OCI-LY7 (cell line): ENCODE results near the gene TRAPPC12. TPM values are rescaled to one million over a fixed set of nuclear protein-coding genes. Genes with fewer than 3 reads are reported as not detected.

Source experiments
- BruUV-seq: library from RNA; stranded (reverse); fragments of 400-500 nt; replicated peaks from 2 replicates; lab custom pipeline; 2021; lab: Mats Ljungman, UMichigan
- CTCF ChIA-PET: fragments of 300-600 bp; sonication (Branson Sonifier 250); formaldehyde crosslinking; loops from one replicate; lab custom pipeline; 2022; ENCODE audit warnings: antibody characterized with exemption; ENCODE audit not compliant: unreplicated experiment; lab: Charles Lee
- POLR2A ChIA-PET: fragments of 300-600 bp; sonication (Branson Sonifier 250); formaldehyde crosslinking; loops from one replicate; lab custom pipeline; 2022; ENCODE audit warnings: antibody characterized with exemption; lab: Charles Lee
- DNase-seq: peaks from one replicate; pipeline ENCODE4 v3.0.0-alpha.2; 2015; ENCODE audit warnings: low spot score
- H2AFZ ChIP-seq: fragments of 200-600 bp; sonication (generic), shearing (Covaris generic); 2 replicates; pipeline ENCODE4 v1.6.1; 2014; ENCODE audit warnings: mild to moderate bottlenecking, antibody characterized with exemption, low read length, moderate library complexity
- H3K27ac ChIP-seq: fragments of 200-600 bp; sonication (generic); 2 replicates; pipeline ENCODE4 v1.5.1; 2014; ENCODE audit warnings: mixed run types, low read depth, mild to moderate bottlenecking, moderate library complexity, low read length, inconsistent platforms; ENCODE audit not compliant: poor library complexity, severe bottlenecking
- H3K36me3 ChIP-seq: fragments of 200-600 bp; sonication (generic); 2 replicates; pipeline ENCODE4 v1.6.1; 2014; ENCODE audit warnings: mild to moderate bottlenecking, antibody characterized with exemption, low read length, moderate library complexity, mixed read lengths; ENCODE audit not compliant: insufficient read depth
- H3K4me1 ChIP-seq: fragments of 200-600 bp; sonication (generic); 2 replicates; pipeline ENCODE4 v1.5.1; 2014; ENCODE audit warnings: mild to moderate bottlenecking, low read length; ENCODE audit not compliant: insufficient read depth, poor library complexity, severe bottlenecking
- H3K4me2 ChIP-seq: fragments of 200-600 bp; sonication (generic); 2 replicates; pipeline ENCODE4 v1.6.1; 2014; ENCODE audit warnings: mild to moderate bottlenecking, low read length
- H3K4me3 ChIP-seq: fragments of 200-600 bp; sonication (generic); 2 replicates; pipeline ENCODE4 v1.5.1; 2014; ENCODE audit warnings: mild to moderate bottlenecking, low read depth, low read length; ENCODE audit not compliant: poor library complexity, severe bottlenecking
- H3K79me2 ChIP-seq: fragments of 200-600 bp; sonication (generic); 2 replicates; pipeline ENCODE4 v1.6.1; 2016; ENCODE audit warnings: low read depth, mild to moderate bottlenecking, low read length, moderate library complexity, mixed read lengths; ENCODE audit not compliant: insufficient read depth
- H3K9me2 ChIP-seq: fragments of 200-600 bp; sonication (generic); 2 replicates; pipeline ENCODE4 v1.6.1; 2016; ENCODE audit warnings: mild to moderate bottlenecking, low read length, mixed read lengths; ENCODE audit not compliant: insufficient read depth
- H3K9me3 ChIP-seq: fragments of 200-600 bp; sonication (generic); 2 replicates; pipeline ENCODE4 v1.6.1; 2014; ENCODE audit warnings: mild to moderate bottlenecking, mixed run types, low read length, mixed read lengths
- H4K20me1 ChIP-seq: fragments of 200-600 bp; sonication (generic); 2 replicates; pipeline ENCODE4 v1.6.1; 2014; ENCODE audit warnings: mild to moderate bottlenecking, antibody characterized with exemption, low read length, moderate library complexity, mixed read lengths; ENCODE audit not compliant: insufficient read depth
- EZH2phosphoT487 ChIP-seq: fragments of 200-600 bp; sonication (generic); IDR thresholded peaks from 2 replicates; pipeline ENCODE4 v1.6.1; 2018; ENCODE audit warnings: low read depth, borderline replicate concordance, mild to moderate bottlenecking, mixed run types, antibody characterized with exemption, low read length, moderate library complexity, mixed read lengths
- intact Hi-C: fragments of 100-400 bp; cut with micrococcal nuclease; formaldehyde crosslinking; loops from one replicate; pipeline ENCODE4 v1.10.0; 2022; ENCODE audit not compliant: unreplicated experiment
- total RNA-seq, 2 experiments: library from RNA; depleted of rRNA in 1 of 2; stranded (reverse); fragments of >200 nt in 1 of 2; shearing (Covaris generic) in 1 of 2; gene quantifications; 2 replicates each; pipeline ENCODE4 v1.2.3, GENCODE V29; 2014 to 2022
- TF ChIP-seq, protein P1 (sequence below): fragments of 200-600 bp; sonication (generic); conservative IDR thresholded peaks from 2 replicates; pipeline ENCODE4 v1.5.1; 2014; ENCODE audit warnings: mild to moderate bottlenecking, antibody characterized with exemption, low read length, moderate library complexity, mixed read lengths

TRAPPC12 gene
- total RNA-seq, 2 experiments from 2014 or later, result 85.2 to 91.6 TPM

DNA sequence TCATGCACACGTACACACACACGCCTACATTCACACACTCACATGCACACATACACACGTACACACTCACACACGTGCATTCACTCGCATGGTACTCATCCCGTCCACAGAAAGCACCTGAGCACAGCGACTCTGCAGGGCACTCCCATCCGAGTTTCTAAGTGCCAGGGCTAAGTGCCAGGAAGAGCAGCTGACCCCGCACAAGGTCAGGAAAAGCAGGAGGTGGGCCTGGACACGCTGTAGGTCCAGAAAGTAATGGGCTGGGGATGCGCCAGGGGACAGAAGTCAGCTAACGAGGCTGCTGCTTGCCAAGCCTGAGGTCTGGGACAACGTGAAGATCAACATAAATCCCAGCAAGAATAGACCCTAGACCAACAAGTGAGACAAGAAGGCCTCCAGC lies 124.0 kb downstream of the TRAPPC12 start:
- Histone ChIP-seq H3K4me1 (no peaks in the 10 kb centered on the region), H3K4me3 (no peak overlapping the region), H4K20me1 (no peaks in the 10 kb centered on the region), H3K9me2 (no peaks in the 10 kb centered on the region), H3K9me3 (peaks cover 2% of the 10 kb centered on the region; the same call in 1 of the 2 replicates), H2AFZ (no peak overlapping the region), H3K4me2 (no peak overlapping the region), H3K79me2 (no peaks in the 10 kb centered on the region), H3K27ac (no peak overlapping the region), H3K36me3 (peaks cover 57% of the 10 kb centered on the region)
- DNase-seq, result no peak
- BruUV-seq, result no TSS peak
- CTCF ChIA-PET, result no interaction called here
- TF ChIP-seq, protein P1, sequence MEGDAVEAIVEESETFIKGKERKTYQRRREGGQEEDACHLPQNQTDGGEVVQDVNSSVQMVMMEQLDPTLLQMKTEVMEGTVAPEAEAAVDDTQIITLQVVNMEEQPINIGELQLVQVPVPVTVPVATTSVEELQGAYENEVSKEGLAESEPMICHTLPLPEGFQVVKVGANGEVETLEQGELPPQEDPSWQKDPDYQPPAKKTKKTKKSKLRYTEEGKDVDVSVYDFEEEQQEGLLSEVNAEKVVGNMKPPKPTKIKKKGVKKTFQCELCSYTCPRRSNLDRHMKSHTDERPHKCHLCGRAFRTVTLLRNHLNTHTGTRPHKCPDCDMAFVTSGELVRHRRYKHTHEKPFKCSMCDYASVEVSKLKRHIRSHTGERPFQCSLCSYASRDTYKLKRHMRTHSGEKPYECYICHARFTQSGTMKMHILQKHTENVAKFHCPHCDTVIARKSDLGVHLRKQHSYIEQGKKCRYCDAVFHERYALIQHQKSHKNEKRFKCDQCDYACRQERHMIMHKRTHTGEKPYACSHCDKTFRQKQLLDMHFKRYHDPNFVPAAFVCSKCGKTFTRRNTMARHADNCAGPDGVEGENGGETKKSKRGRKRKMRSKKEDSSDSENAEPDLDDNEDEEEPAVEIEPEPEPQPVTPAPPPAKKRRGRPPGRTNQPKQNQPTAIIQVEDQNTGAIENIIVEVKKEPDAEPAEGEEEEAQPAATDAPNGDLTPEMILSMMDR, result no peak
- no peak for TF ChIP-seq EZH2phosphoT487
- POLR2A ChIA-PET, result no interaction called here
- intact Hi-C loops, result no loop called here

DNA sequence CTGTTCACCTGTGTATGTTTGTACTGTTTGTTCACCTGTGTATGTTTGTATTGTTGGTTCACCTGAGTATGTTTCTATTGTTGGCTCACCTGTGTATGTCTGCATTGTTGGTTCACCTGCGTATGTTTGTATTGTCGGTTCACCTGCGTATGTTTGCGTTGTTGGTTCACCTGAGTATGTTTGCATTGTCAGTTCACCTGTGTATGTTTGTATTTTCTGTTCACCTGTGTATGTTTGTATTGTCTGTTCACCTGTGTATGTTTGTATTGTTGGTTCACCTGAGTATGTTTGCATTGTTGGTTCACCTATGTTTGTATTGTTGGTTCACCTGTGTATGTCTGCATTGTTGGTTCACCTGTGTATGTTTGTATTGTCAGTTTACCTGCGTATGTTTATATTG lies 125.2 kb downstream of the TRAPPC12 start:
- no TSS peak for BruUV-seq
- Histone ChIP-seq H3K79me2 (no peaks in the 10 kb centered on the region), H2AFZ (no peak overlapping the region), H3K9me2 (no peaks in the 10 kb centered on the region), H3K4me2 (no peak overlapping the region), H3K36me3 (peaks cover 56% of the 10 kb centered on the region), H3K4me3 (no peak overlapping the region), H3K27ac (no peak overlapping the region), H3K9me3 (peaks cover 4% of the 10 kb centered on the region; the same call in 1 of the 2 replicates), H3K4me1 (no peaks in the 10 kb centered on the region), H4K20me1 (no peaks in the 10 kb centered on the region)
- ChIA-PET CTCF (no interaction called here), POLR2A (interaction anchor here (0.8 kb wide), 1 partner anchor 131 kb away, joined by 3 read pairs; no protein-coding TSS in a partner anchor)
- intact Hi-C loops, result no loop called here
- TF ChIP-seq EZH2phosphoT487, result no peak
- TF ChIP-seq, protein P1, result no peak
- no peak for DNase-seq

DNA sequence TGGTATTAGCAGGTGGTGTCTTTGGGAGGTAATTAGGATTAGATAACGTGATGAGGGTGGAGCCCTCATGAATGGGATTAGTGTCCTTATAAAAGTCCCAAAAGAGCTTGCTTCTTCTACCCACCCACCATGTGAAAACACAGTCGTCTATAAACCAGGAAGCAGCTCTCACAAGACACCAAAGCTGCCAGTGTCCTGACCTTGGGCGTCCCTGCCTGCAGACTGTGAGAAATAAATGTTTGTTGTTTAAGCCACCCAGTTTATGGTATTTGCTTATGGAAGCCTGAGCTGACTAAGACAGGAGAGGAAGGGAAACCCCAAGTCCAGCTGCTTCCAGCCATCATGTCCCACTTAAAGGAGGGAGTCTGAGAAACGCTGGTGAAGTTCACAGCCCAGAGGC lies 126.3 kb downstream of the TRAPPC12 start:
- peaks cover 60% of the 10 kb centered on the region for H3K36me3 ChIP-seq
- H3K4me1 ChIP-seq, result no peaks in the 10 kb centered on the region
- no peak overlapping the region for H2AFZ ChIP-seq
- CTCF ChIA-PET, result interaction anchor here (0.6 kb wide), 1 partner anchor 136 kb away, joined by 4 read pairs; no protein-coding TSS in a partner anchor
- POLR2A ChIA-PET, result interaction anchor here (2.1 kb wide), 1 partner anchor 25 kb away, joined by 5 read pairs; no protein-coding TSS in a partner anchor
- BruUV-seq, result no TSS peak
- intact Hi-C loops, result no loop called here
- H3K4me2 ChIP-seq, result no peak overlapping the region
- H3K4me3 ChIP-seq, result no peak overlapping the region
- no peaks in the 10 kb centered on the region for H3K9me2 ChIP-seq
- TF ChIP-seq, protein P1, result no peak
- no peak for TF ChIP-seq EZH2phosphoT487
- H3K9me3 ChIP-seq, result peaks cover 4% of the 10 kb centered on the region; the same call in 1 of the 2 replicates
- no peaks in the 10 kb centered on the region for H3K79me2 ChIP-seq
- no peak for DNase-seq
- no peak overlapping the region for H3K27ac ChIP-seq
- H4K20me1 ChIP-seq, result no peaks in the 10 kb centered on the region
